HG03457 (cell line): ENCODE data around the gene SLC24A3.

Source experiments
- ATAC-seq: cut with Tn5 transposase; IDR thresholded peaks from one replicate; pipeline ENCODE4 v1.9.1; 2021; ENCODE audit warnings: moderate number of reproducible peaks; ENCODE audit not compliant: unreplicated experiment

Gene SLC24A3

GRCh38 chr20:19449051-19449450 is 236.6 kb downstream of the SLC24A3 start:
- ATAC-seq, result no peak

DNA sequence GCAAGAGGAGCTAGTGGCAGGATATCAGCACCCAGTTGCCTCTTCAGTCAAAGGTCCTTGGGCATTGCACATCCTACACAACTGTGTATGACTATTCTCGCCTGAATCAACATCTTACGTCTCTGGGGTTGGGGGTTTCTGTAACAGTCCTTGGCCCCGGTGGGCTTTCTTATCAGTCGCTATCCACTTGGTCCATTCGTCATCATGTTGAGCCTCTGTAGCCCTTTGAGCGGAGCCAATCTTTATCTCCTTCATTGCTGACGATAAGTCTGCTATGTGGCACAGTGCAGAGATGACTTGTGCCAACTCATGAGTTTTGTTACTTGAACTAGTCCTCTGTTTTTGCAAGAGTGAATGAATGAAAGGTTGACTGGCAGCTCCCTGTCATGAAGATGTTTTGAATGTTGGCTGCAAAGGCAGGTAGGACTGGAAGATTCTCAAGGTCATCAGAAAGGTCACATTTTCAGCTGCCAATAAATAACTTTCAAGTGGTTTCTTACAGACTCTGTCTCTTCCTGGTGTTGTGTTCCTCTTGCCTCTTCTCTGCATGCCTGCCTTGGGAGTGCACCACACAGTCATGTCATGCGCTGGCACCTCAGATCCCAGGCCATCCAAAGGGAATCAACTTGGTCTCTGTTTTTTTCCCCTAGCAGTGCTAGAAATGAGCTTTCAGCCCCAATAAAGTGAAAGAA is 238.9 kb downstream of the SLC24A3 start:
- ATAC-seq, result no peak

- ATAC-seq, result no peak
These were observed 239.5 kb downstream of the SLC24A3 start for GRCh38 chr20:19451923-19452295.

DNA sequence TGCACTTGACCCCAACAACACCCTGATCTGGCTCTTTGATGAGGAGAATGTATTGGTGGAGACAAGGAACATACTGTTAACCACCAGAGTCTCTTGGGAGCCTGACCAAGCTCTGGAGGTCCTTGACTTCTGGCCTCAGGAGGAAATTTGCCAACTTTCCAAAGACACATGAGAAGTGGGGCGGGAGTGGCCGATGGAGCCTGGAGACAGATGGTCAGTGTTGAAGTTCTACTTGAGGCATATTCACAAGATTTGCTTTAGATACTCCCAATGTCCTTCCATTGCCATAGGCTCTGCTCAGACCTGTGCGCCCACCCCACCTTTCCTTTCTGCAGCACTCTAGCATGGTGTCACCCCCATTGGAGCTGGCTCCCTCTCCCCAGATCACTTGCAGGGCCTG is 241.0 kb downstream of the SLC24A3 start:
- ATAC-seq, result no peak

DNA sequence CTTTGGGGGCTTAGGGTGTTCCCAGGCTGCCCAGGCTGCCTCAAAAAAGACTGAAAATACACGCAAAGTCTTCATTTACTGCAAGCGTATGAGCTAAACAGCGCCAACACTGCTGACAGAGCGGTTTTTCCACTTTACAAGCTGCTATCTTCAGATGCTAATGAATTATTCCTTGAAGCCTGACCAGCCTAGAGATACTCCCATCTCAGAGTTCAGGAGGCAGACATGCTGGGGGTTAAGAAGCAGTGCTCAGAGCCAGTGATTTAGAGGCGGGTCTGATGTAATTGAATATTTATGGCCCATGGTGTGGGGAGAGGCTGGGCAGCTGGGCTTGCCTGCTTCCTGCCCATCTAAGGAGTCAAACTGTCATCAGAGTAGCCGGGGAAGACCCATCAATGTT is 241.4 kb downstream of the SLC24A3 start:
- ATAC-seq, result no peak

GRCh38 chr20:19456595-19457395 is 244.4 kb downstream of the SLC24A3 start:
- ATAC-seq, result no peak

DNA sequence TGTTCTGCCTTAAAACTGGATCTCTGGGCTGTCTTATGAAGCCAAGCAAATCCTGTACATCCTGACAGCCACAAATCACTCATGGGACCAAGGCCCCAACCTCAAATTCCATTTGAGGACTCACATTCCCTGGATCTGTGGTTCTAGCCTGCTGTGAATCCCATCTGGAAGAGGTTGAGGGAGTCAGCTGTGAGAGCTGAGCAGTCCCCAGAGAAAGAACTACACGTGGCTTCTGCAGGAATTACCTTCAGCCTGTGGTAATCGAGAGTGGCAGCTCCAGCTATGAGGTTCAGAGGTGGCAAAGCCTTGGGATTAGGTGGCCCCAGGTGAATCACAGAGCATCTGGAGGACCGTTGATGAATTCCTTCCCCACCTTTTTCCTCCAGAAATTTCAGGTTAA is 245.2 kb downstream of the SLC24A3 start:
- ATAC-seq, result no peak

DNA sequence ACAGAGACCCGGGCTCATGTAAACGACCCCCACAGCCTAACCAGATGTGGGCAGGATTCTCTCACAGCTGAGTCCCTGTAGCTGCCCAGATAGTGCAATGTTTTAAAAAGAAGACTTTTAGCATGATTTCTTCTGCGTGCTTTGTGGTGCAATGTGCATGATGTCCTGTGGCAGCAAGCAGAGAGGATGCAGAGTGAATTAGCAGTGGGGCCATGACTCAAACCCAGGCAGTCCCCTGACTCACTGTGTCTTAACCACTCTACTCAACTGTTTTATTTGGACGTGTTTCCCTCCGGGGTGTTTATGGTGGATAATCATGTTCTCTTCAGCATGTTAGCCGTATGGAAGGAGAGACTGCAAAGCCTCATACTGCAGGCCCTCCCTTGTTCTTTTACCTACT is 247.9 kb downstream of the SLC24A3 start:
- no peak for ATAC-seq

GRCh38 chr20:19462491-19462890 is 250.0 kb downstream of the SLC24A3 start:
- no peak for ATAC-seq

- ATAC-seq, result no peak
These were observed 251.2 kb downstream of the SLC24A3 start for GRCh38 chr20:19463597-19463996.

- no peak for ATAC-seq
These were observed 253.1 kb downstream of the SLC24A3 start for GRCh38 chr20:19465536-19465935.

DNA sequence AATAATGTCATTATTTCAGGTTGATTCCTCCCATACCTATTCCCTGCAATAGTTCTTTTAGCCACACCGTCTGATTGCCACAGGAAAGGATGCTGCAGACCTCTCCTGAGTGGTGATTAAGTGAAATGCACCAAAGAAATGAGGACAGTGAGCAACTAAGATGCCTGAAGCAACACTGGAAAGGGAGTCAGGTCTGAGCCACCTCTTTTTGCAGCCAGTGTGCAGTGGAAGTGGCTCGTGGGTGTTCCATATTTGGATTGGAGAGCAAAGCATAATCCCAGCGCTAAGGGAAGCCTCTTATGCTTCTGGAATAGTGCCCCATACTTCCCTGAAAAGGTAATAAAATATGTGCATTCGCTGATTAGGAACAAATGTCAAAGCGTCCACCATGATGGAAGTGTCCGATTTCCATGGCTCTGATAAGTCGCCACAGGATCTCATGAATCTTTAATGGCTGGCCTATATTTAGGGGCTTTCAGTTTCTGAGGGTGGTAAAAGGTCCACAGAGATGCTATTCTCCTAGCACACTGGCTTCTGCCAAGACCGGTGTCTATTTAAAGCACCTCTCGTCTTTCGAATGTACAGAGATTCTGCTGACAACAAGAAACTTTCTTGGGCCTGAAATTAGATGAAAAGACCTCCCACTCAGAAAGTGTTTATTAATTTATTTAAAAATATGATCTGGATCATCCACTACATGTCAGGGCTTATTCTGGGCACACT is 253.9 kb downstream of the SLC24A3 start:
- no peak for ATAC-seq

- ATAC-seq, result no peak
These were observed 260.9 kb downstream of the SLC24A3 start for GRCh38 chr20:19473216-19473921.

GRCh38 chr20:19473922-19474286 is 261.5 kb downstream of the SLC24A3 start:
- ATAC-seq, result no peak

DNA sequence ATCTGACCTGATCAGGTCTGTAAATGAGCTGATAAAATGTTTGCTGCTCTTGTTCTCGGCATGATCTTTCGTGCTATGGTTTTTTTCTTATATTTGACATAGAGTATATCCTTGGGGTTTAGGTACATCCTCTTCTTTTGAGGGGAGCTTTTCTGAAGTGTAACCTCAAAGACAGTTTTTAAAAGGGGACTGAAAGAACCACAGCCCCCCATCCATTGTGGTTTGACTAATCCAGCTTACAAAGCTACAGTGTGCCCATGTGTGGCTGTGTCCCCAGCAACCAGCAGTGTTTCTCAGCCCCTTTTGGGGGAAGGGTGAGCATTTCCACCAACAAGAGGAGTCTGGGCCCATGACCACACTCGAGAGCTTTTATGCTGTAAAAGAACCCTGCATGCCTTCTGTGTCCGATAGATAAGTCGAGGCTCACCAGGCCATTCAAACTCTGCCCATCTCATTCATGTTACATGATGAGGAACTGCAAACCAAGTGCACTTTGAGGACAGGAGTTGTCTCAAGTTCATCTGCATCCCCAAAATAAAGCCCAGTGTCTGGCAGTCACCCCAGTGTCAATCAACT is 266.0 kb downstream of the SLC24A3 start:
- ATAC-seq, result no peak

GRCh38 chr20:19482726-19483125 is 270.3 kb downstream of the SLC24A3 start:
- no peak for ATAC-seq

GRCh38 chr20:19483309-19483708 is 270.9 kb downstream of the SLC24A3 start:
- ATAC-seq, result no peak

- no peak for ATAC-seq
These were observed 274.0 kb downstream of the SLC24A3 start for GRCh38 chr20:19486446-19486845.

- ATAC-seq, result no peak
These were observed 275.0 kb downstream of the SLC24A3 start for GRCh38 chr20:19487420-19487819.

GRCh38 chr20:19491241-19491640 is 278.8 kb downstream of the SLC24A3 start:
- ATAC-seq, result no peak

DNA sequence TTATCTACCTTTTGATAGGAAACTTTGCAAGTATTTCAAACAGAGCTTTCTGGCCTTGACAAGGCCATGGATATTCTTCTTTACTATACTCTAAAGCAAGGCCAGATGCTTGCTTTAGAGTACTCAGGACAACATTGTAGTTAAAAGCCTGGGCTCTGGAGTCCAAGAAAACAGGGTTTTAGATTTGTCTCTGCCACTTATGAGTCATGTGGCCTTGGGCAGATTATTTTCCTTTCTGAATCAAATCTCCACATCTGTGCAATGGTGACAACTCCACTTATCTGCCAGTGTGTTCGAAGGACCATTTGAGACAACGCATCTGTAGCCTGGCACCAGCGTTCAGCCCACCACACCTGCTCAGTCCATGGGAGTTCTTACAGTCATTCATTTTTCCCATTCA is 279.7 kb downstream of the SLC24A3 start:
- ATAC-seq, result no peak
